ENCODE measurements around the gene PRLR.

DNA sequence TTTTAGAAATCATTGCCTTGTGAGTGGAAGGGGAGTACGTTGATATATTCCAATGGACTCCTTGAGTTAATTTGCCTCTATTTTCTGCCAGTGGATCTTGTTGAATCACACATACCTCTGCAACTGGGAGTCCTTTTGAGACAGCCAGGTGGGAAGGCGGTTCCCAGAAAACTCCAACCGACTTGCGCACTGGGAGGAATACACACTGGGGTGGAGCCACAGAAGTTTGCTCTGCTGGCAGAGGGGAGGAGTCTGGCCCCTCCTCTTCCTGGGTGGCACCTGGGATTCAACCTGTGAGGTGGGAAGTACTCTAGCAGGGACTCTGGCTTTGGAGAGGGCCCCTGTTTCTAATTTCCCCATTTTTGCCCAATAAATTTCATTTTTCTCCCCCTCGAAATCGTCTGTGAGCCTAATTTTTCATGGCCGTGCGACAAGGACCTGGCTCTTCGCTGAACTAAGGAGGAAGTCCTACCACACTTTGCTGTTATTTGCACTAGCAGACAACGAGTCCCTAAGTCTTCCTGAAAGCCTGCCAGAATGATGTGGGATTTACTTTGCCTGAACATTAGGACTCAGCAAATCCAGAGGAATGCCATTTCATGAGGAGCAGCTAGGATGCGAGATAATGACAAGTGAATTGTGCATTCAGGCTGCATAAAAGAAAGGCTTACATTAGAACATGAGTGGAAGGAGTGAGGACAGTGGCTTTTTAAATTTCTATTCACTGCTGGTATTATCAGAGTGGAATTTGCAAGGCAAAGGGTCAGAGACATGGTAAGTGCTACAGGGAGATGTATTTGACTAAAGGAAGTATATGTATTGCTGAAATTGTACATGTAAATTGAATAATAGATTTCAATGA lies 67.2 kb downstream of the PRLR start:
- TF ChIP-seq, protein P1, sequence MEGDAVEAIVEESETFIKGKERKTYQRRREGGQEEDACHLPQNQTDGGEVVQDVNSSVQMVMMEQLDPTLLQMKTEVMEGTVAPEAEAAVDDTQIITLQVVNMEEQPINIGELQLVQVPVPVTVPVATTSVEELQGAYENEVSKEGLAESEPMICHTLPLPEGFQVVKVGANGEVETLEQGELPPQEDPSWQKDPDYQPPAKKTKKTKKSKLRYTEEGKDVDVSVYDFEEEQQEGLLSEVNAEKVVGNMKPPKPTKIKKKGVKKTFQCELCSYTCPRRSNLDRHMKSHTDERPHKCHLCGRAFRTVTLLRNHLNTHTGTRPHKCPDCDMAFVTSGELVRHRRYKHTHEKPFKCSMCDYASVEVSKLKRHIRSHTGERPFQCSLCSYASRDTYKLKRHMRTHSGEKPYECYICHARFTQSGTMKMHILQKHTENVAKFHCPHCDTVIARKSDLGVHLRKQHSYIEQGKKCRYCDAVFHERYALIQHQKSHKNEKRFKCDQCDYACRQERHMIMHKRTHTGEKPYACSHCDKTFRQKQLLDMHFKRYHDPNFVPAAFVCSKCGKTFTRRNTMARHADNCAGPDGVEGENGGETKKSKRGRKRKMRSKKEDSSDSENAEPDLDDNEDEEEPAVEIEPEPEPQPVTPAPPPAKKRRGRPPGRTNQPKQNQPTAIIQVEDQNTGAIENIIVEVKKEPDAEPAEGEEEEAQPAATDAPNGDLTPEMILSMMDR (IDR thresholded peaks at IDR 0.05; ENCODE audit: low read depth, low read length), result no peak
- TF ChIP-seq EZH2phosphoT487 (IDR thresholded peaks at IDR 0.05; ENCODE audit: low read depth), result no peak

All from OCI-LY3 (cell line).